Loucy (cell line): ENCODE measurements around the gene EBPL.

Experiments
- H2AFZ ChIP-seq: fragments of 200-600 bp; sonication (generic); 2 replicates; pipeline ENCODE4 v1.6.0; 2016; ENCODE audit warnings: antibody characterized with exemption, mild to moderate bottlenecking, low read length, moderate library complexity
- H3F3A ChIP-seq: fragments of 200-600 bp; 2 replicates; pipeline ENCODE4 v1.6.0; 2016; ENCODE audit warnings: antibody characterized with exemption, low read depth, mild to moderate bottlenecking
- H3K27me3 ChIP-seq: fragments of 200-600 bp; sonication (generic); 2 replicates; pipeline ENCODE4 v1.6.1; 2014; ENCODE audit warnings: low read length, mild to moderate bottlenecking; ENCODE audit not compliant: insufficient read depth, poor library complexity, severe bottlenecking
- H3K36me3 ChIP-seq: fragments of 200-600 bp; sonication (generic); 2 replicates; pipeline ENCODE4 v1.6.1; 2016; ENCODE audit warnings: low read length; ENCODE audit not compliant: insufficient read depth
- H3K4me1 ChIP-seq: fragments of 200-600 bp; sonication (generic); 2 replicates; pipeline ENCODE4 v1.5.1; 2014; ENCODE audit warnings: low read length, mild to moderate bottlenecking; ENCODE audit not compliant: insufficient read depth, poor library complexity, severe bottlenecking
- H3K4me2 ChIP-seq: fragments of 200-600 bp; sonication (generic); 2 replicates; pipeline ENCODE4 v1.6.0; 2014; ENCODE audit warnings: antibody characterized with exemption, low read length, low read depth, mild to moderate bottlenecking; ENCODE audit not compliant: poor library complexity, severe bottlenecking
- H3K4me3 ChIP-seq: fragments of 200-600 bp; sonication (generic); 2 replicates; pipeline ENCODE4 v1.5.1; 2014; ENCODE audit warnings: low read length, mild to moderate bottlenecking, mixed read lengths; ENCODE audit not compliant: poor library complexity, severe bottlenecking
- H3K79me2 ChIP-seq: fragments of 200-600 bp; sonication (generic); 2 replicates; pipeline ENCODE4 v1.6.1; 2014; ENCODE audit warnings: low read length; ENCODE audit not compliant: insufficient read depth
- H3K9ac ChIP-seq: fragments of 200-600 bp; sonication (generic); 2 replicates; pipeline ENCODE4 v1.6.0; 2014; ENCODE audit warnings: mild to moderate bottlenecking, low read depth, low read length, moderate library complexity; ENCODE audit not compliant: poor library complexity, severe bottlenecking
- H3K9me2 ChIP-seq: fragments of 200-600 bp; sonication (generic); replicated peaks from 2 replicates; pipeline ENCODE4 v1.6.1; 2016; ENCODE audit warnings: low read depth, low read length, mixed read lengths
- H3K9me3 ChIP-seq: fragments of 200-600 bp; sonication (generic); 2 replicates; pipeline ENCODE4 v1.6.1; 2014; ENCODE audit warnings: mild to moderate bottlenecking, antibody characterized with exemption, low read length, low read depth; ENCODE audit not compliant: insufficient read depth
- H4K20me1 ChIP-seq: fragments of 200-600 bp; sonication (generic); 2 replicates; pipeline ENCODE4 v1.6.0; 2014; ENCODE audit warnings: antibody characterized with exemption, low read length, mild to moderate bottlenecking; ENCODE audit not compliant: insufficient read depth, poor library complexity, severe bottlenecking
- EZH2phosphoT487 ChIP-seq: fragments of 200-600 bp; IDR thresholded peaks from 2 replicates; pipeline ENCODE4 v1.6.1; 2018; ENCODE audit warnings: antibody characterized with exemption, mild to moderate bottlenecking, moderate library complexity, borderline replicate concordance
- TF ChIP-seq, protein P1 (sequence below): fragments of 200-600 bp; sonication (generic); conservative IDR thresholded peaks from 2 replicates; pipeline ENCODE4 v1.5.1; 2014; ENCODE audit warnings: mild to moderate bottlenecking, antibody characterized with exemption, low read length

The EBPL gene

DNA sequence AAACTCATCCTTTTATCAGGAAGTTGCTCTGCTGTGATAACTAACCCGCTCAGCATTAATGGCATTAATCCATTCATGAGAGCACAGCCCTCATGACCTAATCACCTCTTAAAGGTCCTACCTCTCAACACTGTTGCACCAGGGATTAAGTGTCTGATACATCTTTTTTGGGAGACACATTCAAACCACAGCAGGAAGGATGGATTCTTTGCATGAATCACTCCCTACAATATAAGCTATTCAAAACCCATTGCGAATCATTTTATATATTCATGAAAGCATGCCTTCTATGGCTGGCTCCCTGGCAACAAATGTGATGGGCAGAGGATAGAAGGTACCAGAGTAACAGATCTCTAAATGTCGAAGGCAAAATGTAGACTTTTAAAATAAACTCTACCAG, 35.4 kb downstream of the EBPL start:
- H3K36me3 ChIP-seq: peaks cover 14% of the 10 kb centered on the region; the same call in 1 of the 2 replicates
- no peak overlapping the region for H3K4me2 ChIP-seq
- H4K20me1 ChIP-seq: no peaks in the 10 kb centered on the region
- no peaks in the 10 kb centered on the region for H3K9me2 ChIP-seq
- H3K79me2 ChIP-seq: no peaks in the 10 kb centered on the region
- TF ChIP-seq, protein P1, sequence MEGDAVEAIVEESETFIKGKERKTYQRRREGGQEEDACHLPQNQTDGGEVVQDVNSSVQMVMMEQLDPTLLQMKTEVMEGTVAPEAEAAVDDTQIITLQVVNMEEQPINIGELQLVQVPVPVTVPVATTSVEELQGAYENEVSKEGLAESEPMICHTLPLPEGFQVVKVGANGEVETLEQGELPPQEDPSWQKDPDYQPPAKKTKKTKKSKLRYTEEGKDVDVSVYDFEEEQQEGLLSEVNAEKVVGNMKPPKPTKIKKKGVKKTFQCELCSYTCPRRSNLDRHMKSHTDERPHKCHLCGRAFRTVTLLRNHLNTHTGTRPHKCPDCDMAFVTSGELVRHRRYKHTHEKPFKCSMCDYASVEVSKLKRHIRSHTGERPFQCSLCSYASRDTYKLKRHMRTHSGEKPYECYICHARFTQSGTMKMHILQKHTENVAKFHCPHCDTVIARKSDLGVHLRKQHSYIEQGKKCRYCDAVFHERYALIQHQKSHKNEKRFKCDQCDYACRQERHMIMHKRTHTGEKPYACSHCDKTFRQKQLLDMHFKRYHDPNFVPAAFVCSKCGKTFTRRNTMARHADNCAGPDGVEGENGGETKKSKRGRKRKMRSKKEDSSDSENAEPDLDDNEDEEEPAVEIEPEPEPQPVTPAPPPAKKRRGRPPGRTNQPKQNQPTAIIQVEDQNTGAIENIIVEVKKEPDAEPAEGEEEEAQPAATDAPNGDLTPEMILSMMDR: no peak
- no peak for TF ChIP-seq EZH2phosphoT487
- no peaks in the 10 kb centered on the region for H3K9me3 ChIP-seq
- no peak overlapping the region for H3K9ac ChIP-seq
- H2AFZ ChIP-seq: no peak overlapping the region
- H3K4me3 ChIP-seq: no peak overlapping the region
- no peaks in the 10 kb centered on the region for H3K27me3 ChIP-seq
- H3K4me1 ChIP-seq: no peaks in the 10 kb centered on the region
- no peaks in the 10 kb centered on the region for H3F3A ChIP-seq

DNA sequence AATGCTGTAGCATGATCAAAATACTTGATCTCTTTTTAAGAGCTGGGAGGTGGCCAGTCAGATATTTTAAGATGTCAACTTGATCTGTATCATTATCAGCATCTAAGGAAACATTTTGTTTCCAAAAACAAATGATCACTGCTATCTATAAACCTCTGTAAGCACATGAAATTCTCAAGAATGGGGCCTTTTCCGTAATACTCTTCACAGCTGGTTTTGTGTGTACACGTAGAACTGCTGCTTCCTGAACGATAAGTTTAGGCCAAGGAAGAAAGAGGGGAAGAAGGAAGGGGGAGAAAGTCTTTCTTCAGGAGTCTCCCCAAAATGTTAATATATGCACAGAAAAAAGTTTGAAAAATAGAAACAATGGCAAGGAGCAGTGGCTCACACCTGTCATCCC, 37.3 kb downstream of the EBPL start:
- Histone ChIP-seq H3K36me3 (no peaks in the 10 kb centered on the region), H3K9ac (no peak overlapping the region), H3K4me2 (no peak overlapping the region), H4K20me1 (no peaks in the 10 kb centered on the region), H3K79me2 (no peaks in the 10 kb centered on the region), H3K9me3 (no peaks in the 10 kb centered on the region), H3K27me3 (no peaks in the 10 kb centered on the region), H2AFZ (no peak overlapping the region), H3F3A (no peaks in the 10 kb centered on the region), H3K4me1 (no peaks in the 10 kb centered on the region), H3K4me3 (no peak overlapping the region), H3K9me2 (no peaks in the 10 kb centered on the region)
- no peak for TF ChIP-seq EZH2phosphoT487
- TF ChIP-seq, protein P1: no peak

DNA sequence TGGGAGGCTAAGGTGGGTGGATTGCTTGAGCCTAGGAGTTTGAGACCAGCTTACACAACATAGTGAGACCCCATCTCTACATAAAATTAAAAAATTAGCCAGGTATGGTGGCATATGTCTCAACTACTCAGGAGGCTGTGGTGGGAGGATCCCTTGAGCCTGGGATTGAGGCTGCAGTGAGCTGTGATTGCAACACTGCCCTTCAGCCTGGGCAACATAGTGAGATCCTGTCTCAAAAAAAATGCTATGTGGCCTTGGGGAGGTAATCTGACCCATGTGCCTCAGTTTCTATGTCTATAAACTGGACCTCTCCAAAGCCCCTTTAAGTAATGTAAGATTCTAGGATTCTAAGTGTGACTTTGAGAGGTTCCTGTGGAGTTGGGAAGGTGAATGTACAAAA, 37.8 kb downstream of the EBPL start:
- Histone ChIP-seq H3K4me2 (no peak overlapping the region), H3K4me1 (no peaks in the 10 kb centered on the region), H3K36me3 (no peaks in the 10 kb centered on the region), H3K27me3 (no peaks in the 10 kb centered on the region), H2AFZ (no peak overlapping the region), H3F3A (no peaks in the 10 kb centered on the region), H3K9me2 (no peaks in the 10 kb centered on the region), H4K20me1 (no peaks in the 10 kb centered on the region), H3K4me3 (no peak overlapping the region), H3K79me2 (no peaks in the 10 kb centered on the region), H3K9ac (no peak overlapping the region), H3K9me3 (no peaks in the 10 kb centered on the region)
- TF ChIP-seq, protein P1: no peak
- TF ChIP-seq EZH2phosphoT487: no peak
